ENCODE data around the gene RSPH10B. TPM values are rescaled to one million over a fixed set of nuclear protein-coding genes. Genes with fewer than 3 reads are reported as not detected.
"Not testable (repeated sequence)": the region's sequence is repeated elsewhere in the genome, so short reads cannot be mapped to it uniquely, and the experiment has no call there.

The RSPH10B gene
- total RNA-seq, 1 experiment from 2014 or later = 0.34 TPM

GRCh38 chr7:5934945-5935450 lies 35.5 kb downstream of the RSPH10B start:
- DNase-seq (ENCODE audit: low read depth, low spot score); in situ Hi-C loops (cut with HindIII; ENCODE audit: low pct_unique_long_range_greater_than_20kb, low sequenced_read_pairs): not testable (repeated sequence)

DNA sequence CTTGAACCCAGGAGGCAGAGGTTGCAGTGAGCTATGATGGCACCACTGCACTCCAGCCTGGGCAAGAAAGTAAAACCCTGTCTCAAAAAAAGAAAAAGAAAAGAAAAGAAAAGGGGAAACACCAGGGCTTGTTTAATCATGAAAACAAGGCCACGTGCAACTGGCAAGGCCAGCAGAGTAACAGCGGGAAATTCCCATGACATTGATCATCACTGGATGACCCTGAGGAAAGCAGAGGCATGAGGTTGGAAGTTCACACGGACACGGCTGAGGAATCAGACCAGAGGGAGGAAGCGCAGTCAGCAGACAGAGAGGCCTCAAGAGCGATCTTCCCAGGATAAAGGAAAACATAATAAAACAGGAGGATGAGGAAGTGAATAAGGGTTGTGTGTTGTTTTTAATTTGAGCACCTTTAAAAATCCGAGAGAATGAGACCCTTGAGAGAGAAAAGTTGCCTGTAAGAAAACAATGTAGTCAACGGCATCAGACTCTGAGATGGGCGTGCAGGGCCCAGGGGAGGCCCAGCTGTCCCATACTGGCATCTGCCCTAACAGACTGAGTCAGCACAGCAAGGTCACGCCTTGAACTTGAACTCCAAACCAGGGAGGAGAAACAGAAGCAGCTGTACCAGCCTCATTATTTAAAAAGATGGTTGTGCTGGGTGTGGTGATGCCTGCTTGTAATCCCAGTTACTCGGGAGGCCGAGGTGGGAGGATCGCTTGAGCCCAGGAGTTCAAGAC lies 38.4 kb downstream of the RSPH10B start:
- in situ Hi-C loops (cut with HindIII; ENCODE audit: low pct_unique_long_range_greater_than_20kb, low sequenced_read_pairs) = not testable (repeated sequence)
- peak; percentile 32 for DNase-seq (ENCODE audit: low read depth, low spot score)

DNA sequence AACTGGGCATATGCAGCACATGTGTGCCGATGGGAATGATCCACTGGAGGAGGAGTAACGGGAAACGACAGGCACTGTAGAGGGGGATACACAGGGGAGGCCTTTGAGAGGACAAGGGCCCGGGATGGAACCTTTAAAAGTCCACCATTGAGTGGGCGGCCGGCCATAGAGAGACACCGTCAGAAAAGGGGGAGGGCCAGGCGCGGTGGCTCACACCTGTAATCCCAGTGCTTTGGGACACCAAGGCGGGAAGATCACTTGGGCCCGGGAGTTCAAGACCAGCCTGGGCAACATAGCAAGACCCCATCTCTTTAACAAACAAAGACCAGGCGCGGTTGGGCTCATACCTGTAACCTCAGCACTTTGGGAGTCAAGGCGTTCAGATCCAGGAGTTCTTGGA lies 39.2 kb downstream of the RSPH10B start:
- DNase-seq (ENCODE audit: low read depth, low spot score); in situ Hi-C loops (cut with HindIII; ENCODE audit: low pct_unique_long_range_greater_than_20kb, low sequenced_read_pairs): not testable (repeated sequence)

DNA sequence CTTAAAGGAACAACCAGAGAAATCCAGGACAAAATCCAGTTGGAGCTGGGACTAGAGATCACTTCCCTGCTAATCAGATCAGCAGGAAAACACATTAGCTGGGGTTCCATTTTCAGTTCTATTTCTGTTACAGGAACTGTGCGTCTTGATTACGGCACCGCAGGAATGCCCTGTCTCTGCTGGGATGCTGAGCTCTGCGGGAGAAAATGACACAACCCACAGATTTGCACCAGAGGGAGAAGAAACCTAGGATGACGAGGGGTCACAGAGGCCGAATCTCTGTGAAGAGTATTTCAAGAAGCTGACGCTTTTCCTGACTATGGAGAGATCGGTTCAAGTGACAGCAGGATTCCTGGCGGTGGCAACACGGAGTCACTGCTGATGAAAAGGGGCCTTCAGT lies 40.2 kb downstream of the RSPH10B start:
- in situ Hi-C loops (cut with HindIII; ENCODE audit: low pct_unique_long_range_greater_than_20kb, low sequenced_read_pairs); DNase-seq (ENCODE audit: low read depth, low spot score): not testable (repeated sequence)

DNA sequence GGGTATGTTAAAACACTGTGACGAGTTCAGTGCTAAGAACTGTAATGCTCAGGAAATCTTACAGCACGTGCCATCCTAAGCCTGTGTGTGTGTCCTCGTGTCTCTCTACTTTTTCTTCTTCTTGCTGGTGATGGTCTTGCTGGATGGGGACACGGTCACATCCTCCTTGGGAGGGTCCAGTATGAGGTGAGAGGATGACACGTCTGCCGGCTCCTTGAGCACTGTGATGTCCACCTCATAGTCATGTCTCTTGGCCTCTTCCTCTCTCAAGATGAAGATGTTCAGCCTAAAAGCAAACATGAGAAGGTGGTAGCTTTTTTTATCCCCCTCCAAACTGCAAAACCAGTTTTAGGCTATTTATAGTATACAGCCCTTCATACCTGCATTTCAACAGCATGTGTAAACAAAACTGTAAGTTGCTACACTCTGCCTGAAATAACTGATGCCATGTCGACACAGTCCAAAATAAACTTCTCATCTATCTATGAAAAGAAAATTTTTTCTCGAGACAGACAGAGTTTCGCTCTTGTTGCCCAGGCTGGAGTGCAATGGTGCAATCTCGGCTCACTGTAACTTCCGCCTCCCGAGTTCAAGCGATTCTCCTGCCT lies 44.1 kb downstream of the RSPH10B start:
- in situ Hi-C loops (cut with HindIII; ENCODE audit: low pct_unique_long_range_greater_than_20kb, low sequenced_read_pairs); DNase-seq (ENCODE audit: low read depth, low spot score): not testable (repeated sequence)

DNA sequence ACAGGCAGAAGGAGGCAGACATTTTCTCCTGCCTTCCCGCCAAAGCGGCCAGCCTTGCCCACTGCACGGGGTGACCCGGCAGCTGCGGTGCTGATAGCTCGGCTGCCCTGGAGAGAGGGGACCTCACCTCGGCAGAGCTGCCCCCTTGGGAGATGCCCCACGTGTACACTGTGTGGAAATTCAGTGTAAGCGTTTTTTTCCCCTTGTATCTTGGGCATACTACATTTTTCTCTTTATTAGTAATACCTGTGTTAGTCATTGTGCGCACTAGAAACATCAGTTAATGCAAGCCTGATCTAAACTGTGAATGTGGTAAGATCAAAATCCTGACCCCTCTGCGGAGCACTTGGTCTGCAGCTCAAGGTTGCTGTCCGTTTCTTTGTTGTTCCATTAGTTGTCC lies 45.9 kb downstream of the RSPH10B start:
- in situ Hi-C loops (cut with HindIII; ENCODE audit: low pct_unique_long_range_greater_than_20kb, low sequenced_read_pairs); DNase-seq (ENCODE audit: low read depth, low spot score): not testable (repeated sequence)

DNA sequence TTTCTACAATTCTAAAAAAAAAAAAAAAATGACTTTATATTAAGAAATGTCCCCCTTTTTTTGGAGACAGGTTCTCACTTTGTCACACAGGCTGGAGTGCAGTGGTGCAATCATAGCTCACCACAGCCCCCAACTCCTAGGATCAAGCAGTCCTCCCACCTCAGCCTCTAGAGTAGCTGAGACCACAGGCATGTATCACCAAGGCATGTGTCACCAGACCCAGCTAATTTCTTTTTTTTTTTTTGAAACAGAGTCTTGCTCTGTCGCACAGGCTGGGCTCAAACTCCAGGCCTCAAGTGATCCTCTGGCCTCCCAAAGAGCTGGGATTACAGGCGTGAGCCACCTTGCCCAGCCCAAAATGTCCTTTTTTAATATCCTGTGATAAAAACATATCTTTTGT lies 46.3 kb downstream of the RSPH10B start:
- DNase-seq (ENCODE audit: low read depth, low spot score); in situ Hi-C loops (cut with HindIII; ENCODE audit: low pct_unique_long_range_greater_than_20kb, low sequenced_read_pairs): not testable (repeated sequence)

DNA sequence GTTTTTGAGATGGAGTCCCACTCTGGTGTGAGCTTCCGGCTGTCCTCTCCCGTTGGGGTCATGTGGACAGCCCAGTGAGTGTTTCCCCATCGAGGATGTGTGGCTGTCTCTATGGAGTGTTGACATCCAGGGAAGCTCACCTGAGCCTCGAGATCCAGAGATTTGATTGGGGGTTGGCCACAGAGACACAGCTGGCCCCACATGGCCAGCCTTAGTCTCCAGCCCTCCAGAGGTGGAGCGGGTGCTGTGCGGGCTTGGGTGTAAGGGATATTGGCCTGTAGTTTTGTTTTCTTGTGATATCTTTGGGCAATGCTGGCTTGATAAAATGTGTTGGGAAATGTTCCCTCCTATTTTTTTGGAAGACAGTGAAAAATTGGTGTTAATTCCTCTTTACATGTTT lies 54.0 kb downstream of the RSPH10B start:
- DNase-seq (ENCODE audit: low read depth, low spot score); in situ Hi-C loops (cut with HindIII; ENCODE audit: low pct_unique_long_range_greater_than_20kb, low sequenced_read_pairs): not testable (repeated sequence)

DNA sequence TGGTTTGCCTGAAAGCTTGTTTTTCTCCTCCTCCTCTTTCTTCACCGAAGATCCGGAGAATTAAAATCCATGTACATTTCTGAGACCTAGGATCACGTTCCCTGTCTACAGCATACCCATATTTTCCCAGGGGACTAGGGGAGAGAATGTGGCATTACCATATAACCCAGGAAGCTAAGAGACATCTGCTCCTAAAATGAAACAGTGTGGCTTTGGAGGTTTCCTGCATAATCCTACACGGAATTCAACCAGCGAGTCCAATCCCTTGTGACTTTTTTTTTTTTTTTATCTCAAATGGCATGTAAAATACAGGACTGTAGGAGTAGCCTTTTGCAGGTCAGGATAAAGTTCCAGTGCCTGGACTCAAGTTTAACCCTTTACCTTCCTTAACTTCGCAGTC lies 61.7 kb downstream of the RSPH10B start:
- DNase-seq (ENCODE audit: low read depth, low spot score); in situ Hi-C loops (cut with HindIII; ENCODE audit: low pct_unique_long_range_greater_than_20kb, low sequenced_read_pairs): not testable (repeated sequence)

- in situ Hi-C loops (cut with HindIII; ENCODE audit: low pct_unique_long_range_greater_than_20kb, low sequenced_read_pairs); DNase-seq (ENCODE audit: low read depth, low spot score): not testable (repeated sequence)
Observed at GRCh38 chr7:5904726-5905125, 65.8 kb downstream of the RSPH10B start.

DNA sequence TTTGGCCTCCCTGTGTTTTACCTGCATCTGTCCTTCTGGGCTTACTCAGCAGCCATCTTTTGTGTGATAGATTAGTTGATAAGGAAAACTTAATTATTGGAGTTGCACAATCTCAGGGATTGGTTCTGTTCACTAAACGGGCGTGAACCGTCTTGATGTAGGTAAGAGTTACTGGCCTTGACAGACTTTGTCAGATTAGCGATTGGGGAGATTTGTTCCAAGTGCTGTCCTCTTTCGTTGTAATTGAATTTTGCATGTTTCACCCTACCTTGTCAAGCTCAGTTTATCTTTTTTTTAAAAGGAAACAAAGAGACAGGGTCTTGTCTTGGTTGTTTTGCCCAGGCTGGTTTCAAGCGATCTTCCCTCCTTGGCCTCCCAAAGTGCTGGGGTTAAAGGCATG lies 67.5 kb downstream of the RSPH10B start:
- in situ Hi-C loops (cut with HindIII; ENCODE audit: low pct_unique_long_range_greater_than_20kb, low sequenced_read_pairs); DNase-seq (ENCODE audit: low read depth, low spot score): not testable (repeated sequence)

DNA sequence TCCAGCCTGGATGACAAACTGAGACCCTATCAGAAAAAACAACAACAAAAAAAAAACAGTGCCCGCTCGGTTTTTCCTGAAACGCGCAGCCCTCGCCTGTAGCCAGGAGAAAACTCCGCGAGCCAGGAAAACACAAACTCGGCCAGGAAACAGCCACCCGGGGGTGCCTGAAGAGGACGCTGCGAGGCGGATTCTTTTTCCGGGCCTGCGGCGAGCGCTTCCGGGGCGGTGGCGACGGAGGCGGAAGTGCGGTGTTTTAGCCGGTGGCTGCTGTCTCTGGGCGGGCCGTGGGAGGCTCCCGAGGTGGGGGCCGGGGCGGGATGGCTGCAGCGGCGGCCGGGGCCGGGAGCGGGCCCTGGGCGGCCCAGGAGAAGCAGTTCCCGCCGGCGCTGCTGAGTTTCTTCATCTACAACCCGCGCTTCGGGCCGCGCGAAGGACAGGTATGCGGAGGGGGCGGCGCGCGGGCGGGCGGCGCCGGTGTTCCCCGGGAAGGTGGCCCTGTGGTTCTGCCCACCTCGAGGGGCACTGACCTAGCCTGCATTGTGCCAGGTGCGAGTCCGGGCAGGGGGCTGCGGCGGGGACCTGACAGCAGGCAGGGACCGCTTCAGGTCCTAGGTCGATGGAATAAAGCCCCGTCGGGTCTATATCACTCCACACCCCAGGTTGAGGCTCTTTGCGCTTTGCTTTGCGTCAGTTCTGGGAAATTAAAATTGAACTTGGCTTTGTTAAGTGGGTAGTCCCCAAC lies 71.8 kb downstream of the RSPH10B start, which contains the start of gene CCZ1:
Gene CCZ1, plus strand, starts transcription at position 254 of the 745 bp plus-strand sequence. Its CDS starts 67 bp downstream, at position 321.
- in situ Hi-C loops (cut with HindIII; ENCODE audit: low pct_unique_long_range_greater_than_20kb, low sequenced_read_pairs) = not testable (repeated sequence)
- DNase-seq (ENCODE audit: low read depth, low spot score) = peak; percentile 79

GRCh38 chr7:5897369-5897919 lies 73.0 kb downstream of the RSPH10B start:
- DNase-seq (ENCODE audit: low read depth, low spot score); in situ Hi-C loops (cut with HindIII; ENCODE audit: low pct_unique_long_range_greater_than_20kb, low sequenced_read_pairs): not testable (repeated sequence)

GRCh38 chr7:5892498-5892897 lies 78.0 kb downstream of the RSPH10B start:
- no peak for DNase-seq (ENCODE audit: low read depth, low spot score)
- in situ Hi-C loops (cut with HindIII; ENCODE audit: low pct_unique_long_range_greater_than_20kb, low sequenced_read_pairs) = no loop called here

- DNase-seq (ENCODE audit: low read depth, low spot score); in situ Hi-C loops (cut with HindIII; ENCODE audit: low pct_unique_long_range_greater_than_20kb, low sequenced_read_pairs): not testable (repeated sequence)
Observed at GRCh38 chr7:5890244-5890643, 80.2 kb downstream of the RSPH10B start.

DNA sequence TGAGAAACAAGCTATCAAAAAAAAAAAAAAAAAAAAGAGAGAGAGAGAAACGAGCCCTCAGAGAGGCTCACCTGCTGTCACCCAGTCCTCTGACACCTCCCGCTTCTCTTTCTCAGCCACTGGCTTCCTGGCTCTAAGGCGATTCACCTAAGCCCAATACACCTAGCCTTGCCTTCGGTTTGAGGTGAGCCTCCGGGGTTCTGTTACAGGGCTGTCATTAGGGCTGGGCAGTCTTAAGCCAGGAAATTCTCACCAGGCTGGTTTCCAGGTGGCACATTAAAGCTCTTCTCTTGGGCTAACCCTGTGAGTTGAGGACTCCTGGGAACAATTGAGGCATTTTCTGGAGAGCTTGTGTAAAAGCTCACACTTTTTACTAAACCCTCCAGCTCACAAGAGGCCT lies 82.5 kb downstream of the RSPH10B start:
- DNase-seq (ENCODE audit: low read depth, low spot score) = not testable (repeated sequence)

DNA sequence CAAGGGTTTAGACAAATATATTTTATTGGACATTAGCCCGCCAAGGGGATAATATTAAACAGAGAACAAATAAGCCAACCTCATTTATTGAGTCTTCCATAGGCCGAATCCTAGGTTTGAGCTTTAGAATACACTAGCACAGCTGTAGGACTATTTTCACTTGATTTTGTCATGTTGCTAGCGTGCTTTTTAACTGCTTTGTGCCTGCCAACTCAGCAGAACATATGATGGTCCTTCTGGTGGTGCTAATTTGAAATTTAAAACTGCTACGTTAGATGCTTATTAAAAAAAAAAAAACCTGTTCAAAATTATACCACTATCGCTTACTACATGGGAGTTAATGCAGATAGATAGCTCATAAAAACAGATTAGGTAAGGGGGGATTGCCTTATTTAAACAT lies 86.1 kb downstream of the RSPH10B start:
- in situ Hi-C loops (cut with HindIII; ENCODE audit: low pct_unique_long_range_greater_than_20kb, low sequenced_read_pairs); DNase-seq (ENCODE audit: low read depth, low spot score): not testable (repeated sequence)

More for the DNA sequence above, 82.5 kb downstream of the RSPH10B start:
- in situ Hi-C loops (cut with HindIII; ENCODE audit: low pct_unique_long_range_greater_than_20kb, low sequenced_read_pairs) = not testable (repeated sequence)

DNA sequence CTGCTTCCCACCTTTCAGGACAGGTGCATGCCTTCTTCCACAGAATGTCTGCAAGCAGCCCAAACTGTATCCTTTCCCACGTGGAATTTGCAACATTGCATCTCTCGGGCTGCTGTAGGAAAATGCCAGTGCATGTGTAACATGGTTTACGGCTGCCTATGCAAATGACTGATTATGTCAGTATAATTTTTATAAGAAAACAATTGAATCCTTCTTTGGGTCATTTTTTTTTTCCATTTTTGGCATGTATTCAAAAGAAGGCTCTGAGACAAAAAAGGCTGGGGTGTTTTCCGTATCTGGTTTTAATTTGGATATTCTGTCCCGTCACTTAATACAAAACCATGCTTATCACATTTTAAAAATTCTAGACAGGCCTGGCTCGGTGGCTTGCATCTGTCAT lies 90.4 kb downstream of the RSPH10B start:
- in situ Hi-C loops (cut with HindIII; ENCODE audit: low pct_unique_long_range_greater_than_20kb, low sequenced_read_pairs) = not testable (repeated sequence)

More for the DNA sequence above, 90.4 kb downstream of the RSPH10B start:
- DNase-seq (ENCODE audit: low read depth, low spot score) = not testable (repeated sequence)

Measured in SK-MEL-5 (cell line).